ENCODE measurements around the gene SPAG6.

The SPAG6 gene

GRCh38 chr10:22455068-22455857 is 110.0 kb downstream of the SPAG6 start:
- DNase-seq: no peak
- Mint-ChIP-seq H3K9me3 (no peaks in the 10 kb centered on the region), H3K36me3 (ENCODE audit: low read depth) (no peaks in the 10 kb centered on the region), H3K4me3 (no peak overlapping the region), H3K4me1 (peaks cover 12% of the 10 kb centered on the region), H3K27me3 (peaks cover 2% of the 10 kb centered on the region), H3K27ac (no peak overlapping the region)
- no peak for ATAC-seq

GRCh38 chr10:22456486-22456885 is 111.2 kb downstream of the SPAG6 start:
- Mint-ChIP-seq H3K4me3 (no peak overlapping the region), H3K4me1 (peaks cover 12% of the 10 kb centered on the region), H3K27ac (no peak overlapping the region), H3K36me3 (ENCODE audit: low read depth) (no peaks in the 10 kb centered on the region), H3K27me3 (peaks cover 4% of the 10 kb centered on the region), H3K9me3 (peaks cover 5% of the 10 kb centered on the region)
- DNase-seq: no peak
- ATAC-seq: no peak

- Mint-ChIP-seq H3K36me3 (ENCODE audit: low read depth) (no peaks in the 10 kb centered on the region), H3K27ac (no peak overlapping the region), H3K4me3 (no peak overlapping the region), H3K4me1 (peaks cover 12% of the 10 kb centered on the region), H3K27me3 (peaks cover 4% of the 10 kb centered on the region), H3K9me3 (peaks cover 5% of the 10 kb centered on the region)
- ATAC-seq (no peak), DNase-seq (no peak)
Observed at GRCh38 chr10:22458272-22459038, 113.2 kb downstream of the SPAG6 start.

- H3K9me3 Mint-ChIP-seq: peaks cover 5% of the 10 kb centered on the region
- no peak overlapping the region for H3K27ac Mint-ChIP-seq
- H3K4me3 Mint-ChIP-seq: no peak overlapping the region
Observed at GRCh38 chr10:22459496-22459895, 114.2 kb downstream of the SPAG6 start.

GRCh38 chr10:22460101-22460500 is 114.8 kb downstream of the SPAG6 start:
- peaks cover 9% of the 10 kb centered on the region for H3K4me1 Mint-ChIP-seq
- peaks cover 5% of the 10 kb centered on the region for H3K9me3 Mint-ChIP-seq
- H3K27ac Mint-ChIP-seq: no peak overlapping the region
- no peak overlapping the region for H3K4me3 Mint-ChIP-seq
- DNase-seq (no peak), ATAC-seq (no peak)
- H3K27me3 Mint-ChIP-seq: peaks cover 2% of the 10 kb centered on the region
- H3K36me3 Mint-ChIP-seq (ENCODE audit: low read depth): no peaks in the 10 kb centered on the region

More at GRCh38 chr10:22459496-22459895, 114.2 kb downstream of the SPAG6 start:
- DNase-seq (no peak), ATAC-seq (no peak)
- Mint-ChIP-seq H3K36me3 (ENCODE audit: low read depth) (no peaks in the 10 kb centered on the region), H3K4me1 (peaks cover 12% of the 10 kb centered on the region), H3K27me3 (peaks cover 2% of the 10 kb centered on the region)

GRCh38 chr10:22460531-22461403 is 115.5 kb downstream of the SPAG6 start:
- no peak for DNase-seq
- Mint-ChIP-seq H3K9me3 (peaks cover 5% of the 10 kb centered on the region), H3K4me3 (no peak overlapping the region), H3K4me1 (peaks cover 4% of the 10 kb centered on the region), H3K27me3 (peaks cover 2% of the 10 kb centered on the region), H3K36me3 (ENCODE audit: low read depth) (no peaks in the 10 kb centered on the region), H3K27ac (no peak overlapping the region)
- no peak for ATAC-seq

GRCh38 chr10:22461891-22462290 is 116.6 kb downstream of the SPAG6 start:
- no peak for ATAC-seq

GRCh38 chr10:22463255-22463654 is 118.0 kb downstream of the SPAG6 start:
- no peaks in the 10 kb centered on the region for H3K36me3 Mint-ChIP-seq (ENCODE audit: low read depth)
- DNase-seq: no peak
- H3K4me1 Mint-ChIP-seq: peaks cover 4% of the 10 kb centered on the region
- ATAC-seq: no peak
- no peak overlapping the region for H3K27ac Mint-ChIP-seq
- no peak overlapping the region for H3K4me3 Mint-ChIP-seq
- peaks cover 5% of the 10 kb centered on the region for H3K9me3 Mint-ChIP-seq
- H3K27me3 Mint-ChIP-seq: peaks cover 2% of the 10 kb centered on the region

More at GRCh38 chr10:22461891-22462290, 116.6 kb downstream of the SPAG6 start:
- DNase-seq: no peak
- Mint-ChIP-seq H3K27me3 (peaks cover 2% of the 10 kb centered on the region), H3K27ac (no peak overlapping the region), H3K9me3 (peaks cover 5% of the 10 kb centered on the region), H3K4me3 (no peak overlapping the region), H3K4me1 (peaks cover 4% of the 10 kb centered on the region), H3K36me3 (ENCODE audit: low read depth) (no peaks in the 10 kb centered on the region)

GRCh38 chr10:22464966-22465629 is 119.8 kb downstream of the SPAG6 start:
- DNase-seq: no peak
- peaks cover 5% of the 10 kb centered on the region for H3K9me3 Mint-ChIP-seq
- H3K36me3 Mint-ChIP-seq (ENCODE audit: low read depth): no peaks in the 10 kb centered on the region
- H3K4me1 Mint-ChIP-seq: no peaks in the 10 kb centered on the region
- H3K27ac Mint-ChIP-seq: no peak overlapping the region
- ATAC-seq: no peak
- peaks cover 2% of the 10 kb centered on the region for H3K27me3 Mint-ChIP-seq
- no peak overlapping the region for H3K4me3 Mint-ChIP-seq

- DNase-seq: no peak
- H3K27me3 Mint-ChIP-seq: peaks cover 10% of the 10 kb centered on the region
Observed at GRCh38 chr10:22466763-22467334, 121.6 kb downstream of the SPAG6 start.

More at GRCh38 chr10:22466763-22467334, 121.6 kb downstream of the SPAG6 start:
- H3K9me3 Mint-ChIP-seq: no peaks in the 10 kb centered on the region
- no peak overlapping the region for H3K27ac Mint-ChIP-seq
- no peaks in the 10 kb centered on the region for H3K36me3 Mint-ChIP-seq (ENCODE audit: low read depth)
- H3K4me1 Mint-ChIP-seq: no peaks in the 10 kb centered on the region
- ATAC-seq: no peak
- no peak overlapping the region for H3K4me3 Mint-ChIP-seq

All from activated naive CD8-positive, alpha-beta T cell treated with anti-CD3 and anti-CD28 coated beads, Interleukin-2, amount 50 U/mL, for 24 hours (primary cell).